Activated CD4-positive, alpha-beta T cell treated with anti-CD3 and anti-CD28 coated beads for 24 hours (primary cell): ENCODE data around the gene COQ6.
"Not testable (repeated sequence)": the region's sequence is repeated elsewhere in the genome, so short reads cannot be mapped to it uniquely, and the experiment has no call there.

Source experiments
- DNase-seq, 2 donors: peaks; one replicate each; pipeline ENCODE4 v3.0.0-alpha.2; 2020; ENCODE audit warnings: low read depth in 2 of 2

COQ6 gene

GRCh38 chr14:73988065-73988464 is 38.0 kb downstream of the COQ6 start:
- DNase-seq, result no peak

- not testable (repeated sequence) for DNase-seq
Measured at GRCh38 chr14:73988656-73989055, 38.6 kb downstream of the COQ6 start.

GRCh38 chr14:73991092-73991491 is 41.0 kb downstream of the COQ6 start:
- DNase-seq, result no peak

GRCh38 chr14:73994926-73995325 is 44.8 kb downstream of the COQ6 start:
- DNase-seq, result not testable (repeated sequence)

GRCh38 chr14:73995977-73996378 is 45.9 kb downstream of the COQ6 start:
- no peak for DNase-seq

- no peak for DNase-seq
Measured at GRCh38 chr14:73996731-73997107, 46.6 kb downstream of the COQ6 start.

- no peak for DNase-seq
Measured at GRCh38 chr14:73997108-73997943, 47.2 kb downstream of the COQ6 start.

GRCh38 chr14:73997944-73998447 is 47.9 kb downstream of the COQ6 start:
- no peak for DNase-seq

- DNase-seq, result no peak
Measured at GRCh38 chr14:73998726-73999125, 48.6 kb downstream of the COQ6 start.

- DNase-seq, result not testable (repeated sequence)
Measured at GRCh38 chr14:74005664-74006063, 55.6 kb downstream of the COQ6 start.

GRCh38 chr14:74008843-74009499 is 58.9 kb downstream of the COQ6 start:
- no peak for DNase-seq
